Keratinocyte (primary cell): Measurements from ENCODE around the gene ANKS1B. TPM values are rescaled to one million over a fixed set of nuclear protein-coding genes. Genes with fewer than 3 reads are reported as not detected.

Experiments
- DNase-seq: peaks from one replicate; pipeline ENCODE4 v3.0.0-alpha.2; 2011; ENCODE audit warnings: low read depth, missing footprints, low spot score
- FAIRE-seq: peaks from 2 replicates; lab custom pipeline; 2011; peaks lifted over from hg19 to GRCh38; lab: Jason Lieb, UNC
- H2AFZ ChIP-seq: 2 replicates; pipeline ENCODE4 v1.6.0; 2012; ENCODE audit warnings: low read length, control low read depth, inconsistent platforms; ENCODE audit not compliant: control insufficient read depth
- H3K27ac ChIP-seq: 2 replicates; pipeline ENCODE4 v1.5.1; 2011; ENCODE audit warnings: low read length; ENCODE audit not compliant: control insufficient read depth, insufficient read depth
- H3K27me3 ChIP-seq: 3 replicates; pipeline ENCODE4 v1.6.0; 2011; ENCODE audit warnings: low read length; ENCODE audit not compliant: control insufficient read depth, insufficient read depth; ENCODE audit errors: extremely low read depth
- H3K36me3 ChIP-seq, 2 experiments: 2 replicates in 1 of 2; 3 replicates in 1 of 2; pipeline ENCODE4 v1.5.1; 2011; ENCODE audit warnings: low read length in 2 of 2, mild to moderate bottlenecking in 1 of 2; ENCODE audit not compliant: control insufficient read depth in 2 of 2, insufficient read depth in 2 of 2; ENCODE audit errors: extremely low read depth in 1 of 2
- H3K4me1 ChIP-seq: 3 replicates; pipeline ENCODE4 v1.5.1; 2011; ENCODE audit warnings: low read length; ENCODE audit not compliant: control insufficient read depth, insufficient read depth; ENCODE audit errors: extremely low read depth
- H3K4me2 ChIP-seq: 3 replicates; pipeline ENCODE4 v1.6.0; 2011; ENCODE audit warnings: low read depth, low read length; ENCODE audit not compliant: control insufficient read depth, insufficient read depth; ENCODE audit errors: extremely low read depth
- H3K4me3 ChIP-seq, 3 experiments: fragments of 200-600 bp in 1 of 3; sonication (generic) in 1 of 3; 2 replicates in 2 of 3; 3 replicates in 1 of 3; pipeline ENCODE4 v1.5.1; 2011 to 2016; ENCODE audit warnings: low read length in 3 of 3, mild to moderate bottlenecking in 3 of 3, control low read depth in 2 of 3, inconsistent platforms in 1 of 3, low read depth in 1 of 3, mixed read lengths in 1 of 3, mixed run types in 1 of 3, moderate library complexity in 1 of 3; ENCODE audit not compliant: control insufficient read depth in 2 of 3, insufficient read depth in 2 of 3; ENCODE audit errors: extremely low read depth in 1 of 3
- H3K79me2 ChIP-seq: 2 replicates; pipeline ENCODE4 v1.6.0; 2012; ENCODE audit warnings: low read length; ENCODE audit not compliant: control insufficient read depth, insufficient read depth
- H3K9ac ChIP-seq: 3 replicates; pipeline ENCODE4 v1.6.0; 2011; ENCODE audit warnings: low read length; ENCODE audit not compliant: control insufficient read depth, insufficient read depth; ENCODE audit errors: extremely low read depth
- H3K9me1 ChIP-seq: 3 replicates; pipeline ENCODE4 v1.6.0; 2011; ENCODE audit warnings: low read length; ENCODE audit not compliant: control insufficient read depth, insufficient read depth; ENCODE audit errors: extremely low read depth
- H3K9me3 ChIP-seq: 2 replicates; pipeline ENCODE4 v1.5.1; 2012; ENCODE audit warnings: low read depth, low read length; ENCODE audit not compliant: control insufficient read depth
- H4K20me1 ChIP-seq: 3 replicates; pipeline ENCODE4 v1.6.0; 2011; ENCODE audit warnings: low read length; ENCODE audit not compliant: control insufficient read depth, insufficient read depth; ENCODE audit errors: extremely low read depth
- EZH2 ChIP-seq: IDR thresholded peaks from one replicate; pipeline ENCODE4 v1.6.1; 2012; ENCODE audit warnings: inconsistent platforms, mild to moderate bottlenecking, low read length, moderate library complexity
- dilution Hi-C: fragments of 300-500 bp; cut with MboI; formaldehyde crosslinking; loops from one replicate; pipeline ENCODE4 v1.7.0; 2020; ENCODE audit warnings: low sequenced_read_pairs; ENCODE audit not compliant: extremely low pct_ligation_motif_present
- polyA plus RNA-seq, 5 experiments: library from polyadenylated mRNA; depleted of rRNA in 3 of 5; stranded (reverse) in 3 of 5; stranded (forward) in 1 of 5; unstranded in 1 of 5; fragments of >200 nt; gene quantifications; 1 replicate in 1 of 5; 2 replicates in 3 of 5; 3 replicates in 1 of 5; pipeline versions ENCODE4 v1.2.1 to v1.2.3, GENCODE V29; 2011 to 2012; ENCODE audit warnings: missing spikeins in 2 of 5, low read depth in 1 of 5, low replicate concordance in 1 of 5
- TF ChIP-seq, protein P1 (sequence below), 3 experiments: IDR thresholded peaks in 1 of 3; conservative IDR thresholded peaks in 1 of 3; optimal IDR thresholded peaks in 1 of 3; 2 replicates in 2 of 3; 3 replicates in 1 of 3; pipeline versions ENCODE3 to v1.5.1; 2011; ENCODE audit warnings: low read length in 3 of 3, mild to moderate bottlenecking in 3 of 3, moderate library complexity in 2 of 3, control low read depth in 1 of 3, inconsistent platforms in 1 of 3; ENCODE audit not compliant: insufficient read depth in 2 of 3; ENCODE audit errors: extremely low read depth in 1 of 3

Gene ANKS1B
- polyA plus RNA-seq, 1 donor (not counting 4 experiments of a cell fraction or from before 2014, with no cell fraction given): not detected

DNA sequence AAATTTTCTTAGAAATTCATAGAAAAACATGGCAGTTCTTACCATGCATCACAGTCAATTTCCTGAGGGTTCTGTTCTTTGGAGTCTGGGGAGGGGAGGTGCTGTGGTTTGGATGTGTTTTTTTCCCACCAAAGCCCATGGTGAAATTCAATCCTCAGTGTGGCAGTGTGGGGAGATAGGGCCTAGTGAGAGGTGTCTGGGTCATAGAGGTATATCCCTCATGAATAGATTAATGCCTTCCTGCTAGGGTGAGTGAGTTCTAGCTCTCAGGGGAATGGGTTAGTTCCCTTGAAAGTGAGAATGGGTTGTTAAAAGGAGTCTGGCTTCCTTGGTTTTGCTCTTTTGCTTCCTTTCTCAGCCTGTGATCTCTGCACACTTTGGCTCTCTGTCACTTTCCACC is 1061.9 kb downstream of the ANKS1B start:
- dilution Hi-C loops: no loop called here
- H3K79me2 ChIP-seq: no peaks in the 10 kb centered on the region

DNA sequence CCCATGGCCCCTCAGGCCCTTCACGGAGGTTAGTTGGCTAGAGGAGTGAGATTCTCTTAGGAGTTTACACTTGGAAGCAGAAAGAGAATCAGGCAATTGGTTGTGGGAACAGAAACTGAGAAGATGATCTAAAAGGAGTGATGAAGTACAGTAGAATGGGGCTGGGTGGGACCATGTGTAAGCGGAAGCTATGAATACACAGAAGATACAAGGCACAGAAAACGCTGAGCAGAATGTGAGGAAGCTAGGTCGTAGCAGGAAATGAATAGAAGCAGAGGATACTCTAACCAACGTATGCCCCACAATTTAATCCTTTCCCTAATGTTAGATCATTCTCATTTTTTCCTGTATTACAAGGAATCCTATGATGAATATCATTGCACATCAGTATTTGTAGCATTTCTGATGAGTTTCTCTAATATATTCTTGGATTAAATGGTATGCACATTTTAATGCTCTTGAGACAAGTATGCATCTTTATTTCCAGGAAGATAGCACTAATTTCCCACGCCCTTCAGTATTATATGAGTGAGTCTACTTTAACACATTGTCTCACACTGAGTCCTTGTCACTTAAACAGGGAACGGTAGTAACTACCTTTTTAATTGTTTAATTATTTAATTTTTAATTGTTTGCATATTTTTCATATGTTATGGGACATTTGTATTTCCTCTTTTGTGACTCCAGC is 1066.4 kb downstream of the ANKS1B start:
- DNase-seq (no peak), FAIRE-seq (no peak)
- TF ChIP-seq, protein P1, sequence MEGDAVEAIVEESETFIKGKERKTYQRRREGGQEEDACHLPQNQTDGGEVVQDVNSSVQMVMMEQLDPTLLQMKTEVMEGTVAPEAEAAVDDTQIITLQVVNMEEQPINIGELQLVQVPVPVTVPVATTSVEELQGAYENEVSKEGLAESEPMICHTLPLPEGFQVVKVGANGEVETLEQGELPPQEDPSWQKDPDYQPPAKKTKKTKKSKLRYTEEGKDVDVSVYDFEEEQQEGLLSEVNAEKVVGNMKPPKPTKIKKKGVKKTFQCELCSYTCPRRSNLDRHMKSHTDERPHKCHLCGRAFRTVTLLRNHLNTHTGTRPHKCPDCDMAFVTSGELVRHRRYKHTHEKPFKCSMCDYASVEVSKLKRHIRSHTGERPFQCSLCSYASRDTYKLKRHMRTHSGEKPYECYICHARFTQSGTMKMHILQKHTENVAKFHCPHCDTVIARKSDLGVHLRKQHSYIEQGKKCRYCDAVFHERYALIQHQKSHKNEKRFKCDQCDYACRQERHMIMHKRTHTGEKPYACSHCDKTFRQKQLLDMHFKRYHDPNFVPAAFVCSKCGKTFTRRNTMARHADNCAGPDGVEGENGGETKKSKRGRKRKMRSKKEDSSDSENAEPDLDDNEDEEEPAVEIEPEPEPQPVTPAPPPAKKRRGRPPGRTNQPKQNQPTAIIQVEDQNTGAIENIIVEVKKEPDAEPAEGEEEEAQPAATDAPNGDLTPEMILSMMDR (optimal IDR thresholded peaks at IDR 0.05 in 1 of 3, IDR thresholded peaks at IDR 0.05 in 1 of 3, conservative IDR thresholded peaks at IDR 0.05 in 1 of 3; ENCODE audit: extremely low read depth in 1 of 3, insufficient read depth in 2 of 3, low read length in 3 of 3): no peak
- no peak for TF ChIP-seq EZH2
- Histone ChIP-seq H3K9ac (no peak overlapping the region), H3K27me3 (no peaks in the 10 kb centered on the region), H3K4me1 (no peaks in the 10 kb centered on the region), H3K27ac (no peak overlapping the region), H4K20me1 (no peaks in the 10 kb centered on the region), H3K9me1 (no peaks in the 10 kb centered on the region), H3K4me3 (no peak overlapping the region), H2AFZ (no peak overlapping the region), H3K36me3 (no peaks in the 10 kb centered on the region), H3K79me2 (no peaks in the 10 kb centered on the region), H3K9me3 (no peaks in the 10 kb centered on the region), H3K4me2 (no peak overlapping the region)
- dilution Hi-C loops: no loop called here

More for the DNA sequence above, 1061.9 kb downstream of the ANKS1B start:
- Histone ChIP-seq H3K9ac (no peak overlapping the region), H3K9me1 (no peaks in the 10 kb centered on the region), H3K27ac (no peak overlapping the region), H3K4me3 (no peak overlapping the region), H3K27me3 (no peaks in the 10 kb centered on the region), H3K4me2 (no peak overlapping the region), H4K20me1 (no peaks in the 10 kb centered on the region), H3K36me3 (no peaks in the 10 kb centered on the region), H2AFZ (no peak overlapping the region), H3K4me1 (no peaks in the 10 kb centered on the region), H3K9me3 (no peaks in the 10 kb centered on the region)
- FAIRE-seq: no peak
- DNase-seq: no peak
- TF ChIP-seq, protein P1 (optimal IDR thresholded peaks at IDR 0.05 in 1 of 3, IDR thresholded peaks at IDR 0.05 in 1 of 3, conservative IDR thresholded peaks at IDR 0.05 in 1 of 3; ENCODE audit: extremely low read depth in 1 of 3, insufficient read depth in 2 of 3, low read length in 3 of 3): no peak
- no peak for TF ChIP-seq EZH2
